22Rv1 (cell line): ENCODE results near the gene VTI1A.

Source experiments
- CTCF ChIP-seq: fragments of 450-650 bp; IDR thresholded peaks from 2 replicates; pipeline ENCODE4 v1.5.1; 2017; ENCODE audit warnings: mild to moderate bottlenecking
- ZFX ChIP-seq: fragments of 450-650 bp; IDR thresholded peaks from 2 replicates; pipeline ENCODE4 v1.6.1; 2017; ENCODE audit warnings: antibody characterized with exemption, borderline replicate concordance

GRCh38 chr10:112793202-112793921, 346.3 kb downstream of the VTI1A start:
- no peak for TF ChIP-seq CTCF
- no peak for TF ChIP-seq ZFX
